ENCODE results near the gene CEP112. TPM values are rescaled to one million over a fixed set of nuclear protein-coding genes. Genes with fewer than 3 reads are reported as not detected.

CEP112 gene
- total and polyA plus RNA-seq, 2 of the 4 experiments (the other 2 are of a cell fraction) = 2.5 to 5.6 TPM

GRCh38 chr17:65830356-65830755 lies 361.6 kb downstream of the CEP112 start:
- no peak overlapping the region for H2AK9ac ChIP-seq (replicated peaks; ENCODE audit: low read depth, low read length, poor library complexity)
- H3K4ac ChIP-seq (ENCODE audit: low read depth, low read length) = no peak overlapping the region
- ChIA-PET POLR2A (ENCODE audit: unreplicated experiment) (no interaction called here), CTCF (no interaction called here)
- no peak overlapping the region for H2BK120ac ChIP-seq (ENCODE audit: low read depth, low read length)
- H4K20me1 ChIP-seq (ENCODE audit: insufficient read depth, low read length) = no peaks in the 10 kb centered on the region
- intact Hi-C loops (cut with micrococcal nuclease) = no loop called here
- no peak overlapping the region for H4K5ac ChIP-seq (ENCODE audit: low read depth, low read length)
- H3K27me3 ChIP-seq (ENCODE audit: control insufficient read depth, insufficient read depth, low read length) = no peaks in the 10 kb centered on the region
- H3K9ac ChIP-seq (ENCODE audit: low read depth, low read length) = no peak overlapping the region
- no peak overlapping the region for H3K14ac ChIP-seq (replicated peaks; ENCODE audit: low read depth, low read length)
- no peak overlapping the region for H4K8ac ChIP-seq (ENCODE audit: low read depth in 2 of 2, low read length in 2 of 2)
- dilution Hi-C loops (cut with HindIII; ENCODE audit: low sequenced_read_pairs, unreplicated experiment) = no loop called here
- no peak overlapping the region for H2BK5ac ChIP-seq (ENCODE audit: low read depth, low read length, poor library complexity, severe bottlenecking)
- no peak overlapping the region for H3K56ac ChIP-seq (ENCODE audit: extremely low read depth, insufficient read depth, low read length)
- H3K9me1 ChIP-seq (ENCODE audit: insufficient read depth, low read length) = no peaks in the 10 kb centered on the region
- no peak overlapping the region for H2AFZ ChIP-seq (replicated peaks; ENCODE audit: low read length, poor library complexity)
- no peak overlapping the region for H2AK5ac ChIP-seq (ENCODE audit: low read depth, low read length)
- H3K4me2 ChIP-seq (ENCODE audit: low read depth, low read length) = no peak overlapping the region
- WGBS, 2 experiments (ENCODE audit: extremely low coverage in 2 of 2, insufficient read length in 1 of 2) = no CpG with 5 or more reads among the region's 2 CpGs
- DNase-seq = no peak
- no peak overlapping the region for H2BK20ac ChIP-seq (ENCODE audit: low read depth, low read length)
- no TSS peak for BruUV-seq (replicated peaks)
- H2BK15ac ChIP-seq (ENCODE audit: low read depth, low read length) = no peak overlapping the region
- H3K79me1 ChIP-seq (ENCODE audit: low read depth in 1 of 2, low read length in 2 of 2) = no peaks in the 10 kb centered on the region
- no peak for ATAC-seq (ENCODE audit: low read depth)
- no peak overlapping the region for H3K23ac ChIP-seq (ENCODE audit: low read depth, low read length)
- no peak overlapping the region for H3K27ac ChIP-seq (ENCODE audit: insufficient read depth, low read length)
- H3K36me3 ChIP-seq (ENCODE audit: control insufficient read depth, insufficient read depth, low read length) = no peaks in the 10 kb centered on the region
- no peaks in the 10 kb centered on the region for H3K4me1 ChIP-seq (ENCODE audit: control insufficient read depth, insufficient read depth, low read length)
- in situ Hi-C loops (cut with MboI; ENCODE audit: low sequenced_read_pairs) = no loop called here
- no peak overlapping the region for H4K91ac ChIP-seq (ENCODE audit: insufficient read depth, low read depth, low read length)
- H3K18ac ChIP-seq (ENCODE audit: low read depth, low read length) = no peak overlapping the region
- peaks cover 4% of the 10 kb centered on the region; the same call in 1 of the 2 replicates for H3K9me3 ChIP-seq (ENCODE audit: control insufficient read depth, insufficient read depth, low read length)
- no peak overlapping the region for H3K4me3 ChIP-seq (ENCODE audit: insufficient read depth, low read depth, low read length)
- TF ChIP-seq MAZ (IDR thresholded peaks at IDR 0.05; ENCODE audit: borderline replicate concordance, low read depth, low read length) (no peak), MAFK (IDR thresholded peaks at IDR 0.05; ENCODE audit: low read depth, low read length) (no peak), USF2 (IDR thresholded peaks at IDR 0.05; ENCODE audit: low read depth, low read length) (no peak), SMC3 (IDR thresholded peaks at IDR 0.05; ENCODE audit: low read depth, low read length) (no peak), CHD1 (IDR thresholded peaks at IDR 0.05; ENCODE audit: low read depth, low read length) (no peak), RAD21 (IDR thresholded peaks at IDR 0.05; ENCODE audit: low read length) (no peak), BHLHE40 (IDR thresholded peaks at IDR 0.05; ENCODE audit: low read depth, low read length) (no peak), RCOR1 (IDR thresholded peaks at IDR 0.05; ENCODE audit: insufficient replicate concordance, low read length) (no peak), ELK1 (IDR thresholded peaks at IDR 0.05; ENCODE audit: borderline replicate concordance, low read depth, low read length) (no peak)

Measured in IMR-90 (cell line).